HepG2 (cell line): ENCODE data around the gene IHH.

ENCODE experiments used
- BRCA1 ChIP-seq: sonication (generic); formaldehyde crosslinking; IDR thresholded peaks from 2 replicates; pipeline ENCODE4 v1.4.0; 2020; ENCODE audit warnings: missing genetic modification reagents
- CTCF ChIP-seq: sonication (generic); formaldehyde crosslinking; IDR thresholded peaks from 2 replicates; pipeline ENCODE4 v1.5.0; 2020; ENCODE audit warnings: mild to moderate bottlenecking, missing genetic modification reagents, moderate library complexity
- EP300 ChIP-seq, 3 experiments: sonication (generic) in 1 of 3; formaldehyde crosslinking in 1 of 3; IDR thresholded peaks; 2 replicates each; pipeline versions ENCODE4 v1.5.1 to v1.6.1; 2011 to 2020; ENCODE audit warnings: low read depth in 2 of 3, low read length in 2 of 3, borderline replicate concordance in 1 of 3, improper control_type of control experiment in 1 of 3, mild to moderate bottlenecking in 1 of 3, missing genetic modification reagents in 1 of 3, moderate library complexity in 1 of 3
- FUBP1 ChIP-seq: sonication (generic); formaldehyde crosslinking; IDR thresholded peaks from 2 replicates; pipeline ENCODE4 v1.5.1; 2020; ENCODE audit warnings: missing genetic modification reagents, mild to moderate bottlenecking, borderline replicate concordance
- GLI4 ChIP-seq: sonication (generic); formaldehyde crosslinking; IDR thresholded peaks from 2 replicates; pipeline ENCODE4 v1.5.1; 2020; ENCODE audit warnings: missing genetic modification reagents, mild to moderate bottlenecking, moderate library complexity, borderline replicate concordance
- HDAC2 ChIP-seq: sonication (generic); formaldehyde crosslinking; IDR thresholded peaks from 2 replicates; pipeline ENCODE4 v1.4.0; 2020; ENCODE audit warnings: missing genetic modification reagents
- MYC ChIP-seq: sonication (generic); formaldehyde crosslinking; IDR thresholded peaks from 2 replicates; pipeline ENCODE4 v1.9.0; 2021; ENCODE audit warnings: missing genetic modification reagents, borderline replicate concordance
- POLR2AphosphoS2 ChIP-seq: IDR thresholded peaks from 2 replicates; pipeline ENCODE4 v1.6.1; 2011; ENCODE audit warnings: low read depth, low read length, improper control_type of control experiment
- POLR2AphosphoS5 ChIP-seq: IDR thresholded peaks from 2 replicates; pipeline ENCODE4 v1.6.1; 2012; ENCODE audit warnings: low read depth, low read length
- REST ChIP-seq, 2 experiments: IDR thresholded peaks; 2 replicates each; pipeline ENCODE4 v1.6.1; 2011 to 2012; ENCODE audit warnings: low read length in 2 of 2, borderline replicate concordance in 1 of 2, low read depth in 1 of 2, mild to moderate bottlenecking in 1 of 2, moderate library complexity in 1 of 2
- TERF1 ChIP-seq: sonication (generic); formaldehyde crosslinking; IDR thresholded peaks from 2 replicates; pipeline ENCODE4 v1.8.0; 2022; ENCODE audit warnings: mild to moderate bottlenecking, missing genetic modification reagents, moderate library complexity
- ZNF12 ChIP-seq: sonication (generic); formaldehyde crosslinking; IDR thresholded peaks from 2 replicates; pipeline ENCODE4 v1.5.0; 2020; ENCODE audit warnings: missing genetic modification reagents

GRCh38 chr2:219049282-219049681 is 11.4 kb downstream of the IHH start:
- TF ChIP-seq POLR2AphosphoS5 (no peak), CTCF (no peak), REST (IDR thresholded peaks at IDR 0.05; ENCODE audit: borderline replicate concordance in 1 of 2, low read depth in 1 of 2, low read length in 2 of 2) (no peak), TERF1 (CRISPR knock-in tag) (no peak), BRCA1 (CRISPR knock-in tag) (no peak), POLR2AphosphoS2 (no peak), MYC (CRISPR knock-in tag) (no peak), GLI4 (CRISPR knock-in tag) (no peak), ZNF12 (CRISPR knock-in tag) (no peak), FUBP1 (CRISPR knock-in tag) (no peak), HDAC2 (CRISPR knock-in tag) (no peak), EP300 (IDR thresholded peaks at IDR 0.05; ENCODE audit: low read depth in 2 of 2, low read length in 2 of 2) (no peak), EP300 (CRISPR knock-in tag; IDR thresholded peaks at IDR 0.05; ENCODE audit: borderline replicate concordance) (no peak)
